Left renal pelvis (tissue), 4 donors: ENCODE results near the gene ITPR2. TPM values are rescaled to one million over a fixed set of nuclear protein-coding genes. Genes with fewer than 3 reads are reported as not detected.
A peak's percentile ranks its signal among the peaks of the same experiment; 100 is the strongest.
"Not testable (repeated sequence)": the region's sequence is repeated elsewhere in the genome, so short reads cannot be mapped to it uniquely, and the experiment has no call there.

Experiments used
- DNase-seq, 4 donors: peaks; one replicate each; pipeline ENCODE4 v3.0.0-alpha.2; 2013; ENCODE audit warnings: low read depth in 4 of 4, low spot score in 3 of 4
- polyA plus RNA-seq, 4 donors: library from polyadenylated mRNA; unstranded; fragments of 120-200 nt; gene quantifications; one replicate each; pipeline ENCODE4 v1.2.1, GENCODE V29; 2013; ENCODE audit not compliant: insufficient read length in 4 of 4

ITPR2 gene
- polyA plus RNA-seq, 4 donors: 11.8 to 16.1 (median 13.2) TPM

DNA sequence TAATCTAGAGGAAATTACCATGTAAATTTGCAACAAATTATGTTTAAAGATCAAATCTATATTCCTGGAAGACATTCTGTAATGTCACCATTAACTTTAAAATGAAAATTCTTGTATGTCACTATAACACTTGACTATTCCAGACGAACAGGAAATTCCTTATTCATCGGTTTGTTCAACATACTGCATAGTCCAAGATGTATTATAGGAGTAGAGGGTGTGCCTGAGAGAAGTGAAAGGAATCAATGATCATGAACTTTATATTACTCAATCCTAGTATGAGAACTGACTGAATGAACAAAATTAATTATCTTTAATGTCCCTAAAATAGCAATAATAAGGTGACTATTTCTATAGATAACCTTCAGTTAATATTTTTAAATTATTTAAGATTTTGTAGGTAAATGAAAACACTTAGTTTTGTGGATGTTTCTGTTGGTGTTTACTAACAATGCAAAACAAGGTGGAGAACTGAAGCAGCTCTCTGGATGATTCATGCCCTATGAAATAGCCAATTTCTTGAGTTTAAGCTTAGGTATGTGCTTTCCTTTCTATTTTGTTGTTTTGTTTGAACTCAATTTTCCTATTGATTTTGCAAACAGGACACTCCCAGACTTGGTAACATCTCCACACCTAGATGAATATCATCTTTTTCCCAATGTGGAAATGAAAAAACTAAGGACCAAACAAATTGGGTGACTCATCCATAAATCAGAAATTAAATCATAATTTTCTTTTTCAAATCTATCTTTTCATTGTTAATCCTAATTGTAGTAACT, 18.2 kb upstream of the ITPR2 start:
- no peak for DNase-seq

DNA sequence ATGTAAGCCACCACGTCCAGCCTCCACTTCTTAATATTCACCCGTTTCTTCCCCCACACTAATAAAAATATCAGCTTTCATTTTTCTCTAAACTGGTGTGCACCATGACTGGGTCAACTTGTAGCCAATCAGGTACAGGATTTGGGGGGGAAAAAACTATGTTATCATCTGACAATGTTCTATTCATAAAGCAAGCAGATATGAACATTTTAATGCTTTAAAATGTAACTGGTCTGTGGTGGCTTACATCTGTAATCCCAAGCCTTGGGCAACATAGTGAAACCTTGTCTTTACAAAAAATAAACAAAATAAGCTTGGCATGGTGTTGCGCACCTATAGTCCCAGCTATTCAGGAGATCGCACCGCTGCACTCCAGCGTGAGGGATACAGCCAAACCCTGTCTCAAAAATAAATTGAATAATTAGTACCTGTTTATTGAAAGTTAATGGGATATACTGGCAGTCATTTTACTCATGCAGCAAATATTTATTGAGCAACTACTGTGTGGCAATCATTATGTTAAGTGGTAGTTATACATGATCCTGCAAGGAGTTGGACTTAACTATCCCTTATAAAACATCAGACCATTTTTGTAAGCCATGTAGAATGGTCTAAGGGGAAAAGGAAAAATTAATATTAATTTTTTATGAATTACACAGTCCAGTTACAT, 15.3 kb upstream of the ITPR2 start:
- DNase-seq: no peak

DNA sequence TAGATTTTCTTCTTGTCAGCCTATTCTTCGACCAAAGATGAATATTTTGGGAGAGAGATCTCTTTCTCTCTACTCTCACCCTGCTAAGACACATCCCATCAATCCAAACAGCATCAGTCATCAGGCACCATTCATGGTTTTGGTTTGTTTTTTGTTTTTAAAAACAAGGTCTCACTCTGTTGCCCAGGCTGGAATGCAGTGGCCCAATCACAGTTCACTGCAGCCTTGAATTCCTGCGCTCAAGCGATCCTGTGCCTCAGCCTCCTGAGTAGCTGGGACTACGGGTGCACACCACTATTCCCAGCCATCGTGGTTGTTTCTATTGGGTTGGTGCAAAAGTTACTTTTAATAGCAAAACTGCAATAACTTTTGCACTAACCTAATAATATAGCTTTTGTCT, 14.4 kb upstream of the ITPR2 start:
- no peak for DNase-seq

DNA sequence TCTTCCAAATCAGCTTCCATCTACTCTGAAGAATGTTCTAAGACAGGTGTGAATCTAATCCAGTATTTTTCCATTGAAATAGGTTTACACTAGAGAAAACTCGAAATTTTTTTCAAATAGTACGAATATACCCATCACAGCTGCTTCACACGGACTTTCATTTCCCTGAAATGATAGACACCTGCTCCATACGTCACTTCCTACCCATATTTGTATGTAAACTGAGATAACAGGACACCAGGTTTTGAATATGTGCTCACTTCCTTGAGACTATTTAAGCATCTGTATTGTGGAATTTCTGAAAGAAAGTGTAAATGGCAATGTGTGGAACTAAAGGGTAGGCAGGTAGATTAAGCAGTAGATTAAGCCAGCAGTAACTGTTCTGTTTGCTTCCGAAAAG, 13.4 kb upstream of the ITPR2 start:
- no peak for DNase-seq

DNA sequence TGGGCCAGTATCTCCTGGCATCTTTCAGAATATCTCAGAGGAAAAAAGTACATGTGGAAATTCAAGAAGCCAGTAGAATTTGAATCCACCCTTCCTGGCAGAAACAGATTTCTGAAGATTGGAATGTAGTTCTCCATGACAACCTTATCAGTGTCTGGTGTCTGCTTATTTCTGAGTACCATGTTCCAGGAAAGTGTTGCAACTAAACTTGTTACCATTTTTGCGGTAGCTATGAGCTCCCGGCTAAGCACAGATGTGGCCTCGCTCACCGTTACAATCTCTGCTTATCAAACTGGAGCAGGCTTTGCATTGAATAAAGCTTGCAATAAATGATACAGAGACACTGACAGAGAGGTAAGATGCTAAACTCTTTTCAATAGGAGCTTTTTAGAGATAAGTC, 13.0 kb upstream of the ITPR2 start:
- no peak for DNase-seq

DNA sequence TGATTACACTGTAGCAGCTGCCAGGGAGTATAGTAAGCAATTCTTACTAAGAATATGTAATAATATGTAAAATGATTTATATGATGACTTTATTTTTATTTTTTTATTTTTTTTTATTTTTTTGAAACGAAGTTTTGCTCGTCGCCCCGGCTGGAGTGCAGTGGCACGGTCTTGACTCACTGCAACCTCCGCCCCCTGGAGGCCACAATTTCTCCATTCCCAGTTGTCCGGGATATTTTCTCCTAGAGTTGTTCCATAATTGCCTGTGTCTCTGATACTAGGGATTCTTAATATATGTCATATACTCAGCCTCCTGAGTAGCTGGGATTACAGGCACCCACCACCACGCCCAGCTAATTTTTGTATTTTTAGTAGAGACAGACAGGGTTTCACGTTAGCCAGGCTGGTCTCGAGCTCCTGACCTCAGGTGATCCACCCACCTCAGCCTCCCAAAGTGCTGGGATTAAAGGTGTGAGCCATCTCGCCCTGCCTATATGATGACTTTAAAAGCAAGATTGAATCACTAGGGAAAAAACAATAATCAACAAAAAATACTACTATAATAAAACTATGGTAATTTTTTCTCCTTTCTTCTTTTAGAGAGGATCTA, 12.2 kb upstream of the ITPR2 start:
- DNase-seq: no peak

DNA sequence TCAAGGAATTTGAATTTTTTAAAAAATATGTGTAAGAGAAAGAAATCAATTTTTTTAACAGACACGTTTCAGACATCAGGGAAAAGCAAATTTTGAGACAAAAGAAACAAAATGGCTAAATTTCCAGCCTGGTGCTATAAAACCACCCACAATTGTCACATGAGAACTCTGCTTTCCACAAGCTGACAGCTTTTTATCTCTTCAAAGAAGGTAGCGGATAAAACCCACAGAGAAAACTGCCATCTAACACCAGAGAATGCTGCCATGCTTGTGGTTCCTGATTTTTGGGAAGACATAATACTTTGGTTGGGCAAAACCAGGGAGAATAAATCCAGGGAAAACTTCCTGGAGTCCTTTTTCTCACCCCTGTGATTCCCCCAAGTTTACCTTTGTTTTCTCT, 10.3 kb upstream of the ITPR2 start:
- DNase-seq: no peak

DNA sequence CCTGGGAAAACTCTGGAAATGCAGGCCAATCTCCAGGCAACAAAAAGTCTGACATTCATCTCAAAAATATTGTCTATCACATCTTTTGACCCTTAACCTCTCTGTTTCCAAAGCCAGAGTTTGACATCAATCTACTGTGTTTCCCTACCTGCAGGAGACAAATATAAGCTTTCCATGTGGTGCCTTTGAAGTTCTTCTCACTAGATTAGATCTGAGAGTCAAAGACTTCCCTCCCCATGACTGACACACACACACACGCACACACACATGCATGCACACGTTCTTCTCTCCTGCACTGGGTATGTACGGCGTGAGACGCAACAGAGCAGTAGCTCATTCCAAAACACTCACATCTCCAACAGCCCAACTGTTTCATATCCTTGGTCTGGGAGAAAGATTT, 8.1 kb upstream of the ITPR2 start:
- no peak for DNase-seq

DNA sequence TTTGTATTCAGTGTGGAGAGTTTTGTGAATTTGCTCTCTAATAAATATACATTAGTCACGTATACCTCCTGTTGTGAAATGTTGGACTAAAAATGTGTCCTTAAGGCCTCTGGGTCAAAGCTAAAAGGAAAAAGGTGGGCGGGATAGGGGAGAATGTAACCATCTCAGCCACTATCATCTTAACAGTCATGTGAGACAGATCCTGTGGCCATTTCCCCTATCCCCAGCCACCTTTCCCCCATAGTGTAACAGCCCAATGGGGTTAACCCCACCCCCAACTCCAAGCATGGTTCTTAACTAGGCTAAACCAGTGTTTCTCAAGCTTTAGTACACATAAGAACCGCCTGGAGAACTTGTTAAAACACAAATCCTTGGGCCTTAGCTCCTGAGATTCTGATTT, 6.5 kb upstream of the ITPR2 start:
- DNase-seq: no peak

DNA sequence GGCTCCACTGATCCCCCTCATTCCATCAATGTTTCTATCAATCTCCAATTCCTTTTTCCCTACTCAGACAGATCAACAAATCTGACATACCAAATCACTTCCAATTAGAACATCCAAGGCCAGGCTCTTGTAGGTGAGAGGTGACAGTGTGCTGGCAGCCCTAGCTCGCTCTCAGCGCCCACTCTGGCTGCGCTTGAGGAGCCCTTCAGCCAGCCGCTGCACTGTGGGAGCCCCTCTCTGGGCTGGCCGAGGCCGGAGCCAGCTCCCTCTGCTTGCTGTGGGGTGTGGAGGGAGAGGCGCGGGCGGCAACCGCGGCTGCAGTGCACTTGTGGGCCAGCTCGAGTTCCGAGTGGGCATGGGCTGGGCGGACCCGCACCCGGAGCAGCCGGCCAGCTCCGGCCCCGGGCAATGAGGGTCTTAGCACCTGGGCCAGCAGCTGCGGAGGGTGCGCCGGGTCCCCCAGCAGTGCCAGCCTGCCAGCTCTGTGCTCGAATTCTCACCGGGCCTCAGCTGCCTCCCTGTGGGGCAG, 6.0 kb upstream of the ITPR2 start:
- no peak for DNase-seq

DNA sequence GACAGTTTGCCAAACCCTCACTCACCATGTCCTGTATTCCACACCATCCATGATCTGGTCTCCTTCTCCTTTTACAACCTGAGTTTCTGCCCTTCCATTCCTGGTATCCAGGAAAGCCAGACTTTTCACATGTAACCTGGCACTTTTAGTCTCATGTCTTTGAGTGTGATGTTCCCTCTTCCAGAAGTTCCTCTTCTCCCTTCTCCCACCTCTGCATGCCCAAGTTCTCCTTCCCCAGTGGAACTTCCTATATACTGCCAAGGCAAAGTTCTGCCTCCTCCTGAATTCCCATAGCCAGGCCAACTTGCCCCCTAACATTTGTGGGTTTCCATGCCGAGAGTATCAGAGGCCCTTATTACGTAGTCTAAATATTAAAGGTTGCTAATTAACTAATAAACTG, 3.2 kb upstream of the ITPR2 start:
- DNase-seq: no peak

DNA sequence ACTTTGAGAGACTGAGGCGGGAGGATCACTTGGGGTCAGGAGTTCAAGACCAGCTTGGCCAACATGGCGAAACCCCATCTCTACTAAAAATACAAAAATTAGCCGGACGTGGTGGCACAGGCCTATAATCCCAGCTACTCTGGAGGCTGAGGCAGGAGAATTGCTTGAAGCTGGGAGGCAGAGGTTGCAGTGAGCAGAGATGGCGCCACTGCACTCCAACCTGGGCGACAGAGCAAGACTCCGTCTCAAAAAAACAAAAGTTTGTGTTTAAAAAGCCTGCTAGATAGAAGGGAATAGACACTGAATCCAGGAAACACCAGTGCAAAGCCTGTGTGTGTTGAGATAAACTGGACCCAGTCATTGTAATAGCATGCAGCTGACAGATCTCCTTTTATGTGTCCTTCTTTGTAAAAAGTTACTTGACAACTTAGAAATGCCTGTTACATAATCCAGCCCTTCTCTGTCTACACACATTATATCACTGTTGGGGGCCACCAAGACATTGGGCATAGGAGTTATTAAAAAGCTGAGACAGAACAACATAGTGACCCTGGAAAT, 1.6 kb upstream of the ITPR2 start:
- DNase-seq: not testable (repeated sequence)

DNA sequence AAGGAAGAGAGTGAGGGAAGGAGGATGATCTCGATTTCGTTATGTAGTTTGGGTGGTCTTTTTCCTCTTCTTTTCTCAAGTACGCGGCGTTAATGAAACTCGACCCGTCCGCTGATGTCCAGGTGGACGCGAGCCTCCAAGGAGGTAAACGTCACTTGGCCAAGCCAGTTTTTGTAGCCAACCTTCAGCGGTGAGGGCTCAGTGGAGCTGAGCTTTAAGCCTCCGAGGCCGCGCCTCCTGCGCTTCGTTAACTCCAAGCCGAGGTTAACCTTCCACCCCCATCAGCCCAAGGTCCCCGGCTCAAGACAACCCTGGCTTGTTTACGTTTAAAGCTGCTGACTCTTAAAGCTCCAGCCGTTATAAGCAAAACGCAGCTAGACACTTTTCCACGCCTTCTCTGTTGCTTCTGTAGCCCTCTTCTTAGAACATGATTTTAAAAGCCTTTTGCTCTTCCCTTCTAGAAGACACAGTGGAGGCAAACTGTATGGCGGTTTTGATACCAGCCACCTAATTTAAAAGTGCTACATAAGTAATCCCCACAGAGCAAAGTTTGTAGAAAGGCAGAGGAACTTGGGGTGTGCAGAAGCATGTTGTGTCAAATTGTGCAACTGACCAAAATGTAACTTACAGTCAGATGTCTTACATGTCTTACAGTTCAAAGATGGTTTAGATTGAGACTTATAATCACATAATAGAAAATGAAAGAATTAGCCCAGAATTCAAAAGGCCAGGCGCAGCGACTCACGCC, 923 bp upstream of the ITPR2 start:
- peak; percentile 46 to 59 (median 52) for DNase-seq

DNA sequence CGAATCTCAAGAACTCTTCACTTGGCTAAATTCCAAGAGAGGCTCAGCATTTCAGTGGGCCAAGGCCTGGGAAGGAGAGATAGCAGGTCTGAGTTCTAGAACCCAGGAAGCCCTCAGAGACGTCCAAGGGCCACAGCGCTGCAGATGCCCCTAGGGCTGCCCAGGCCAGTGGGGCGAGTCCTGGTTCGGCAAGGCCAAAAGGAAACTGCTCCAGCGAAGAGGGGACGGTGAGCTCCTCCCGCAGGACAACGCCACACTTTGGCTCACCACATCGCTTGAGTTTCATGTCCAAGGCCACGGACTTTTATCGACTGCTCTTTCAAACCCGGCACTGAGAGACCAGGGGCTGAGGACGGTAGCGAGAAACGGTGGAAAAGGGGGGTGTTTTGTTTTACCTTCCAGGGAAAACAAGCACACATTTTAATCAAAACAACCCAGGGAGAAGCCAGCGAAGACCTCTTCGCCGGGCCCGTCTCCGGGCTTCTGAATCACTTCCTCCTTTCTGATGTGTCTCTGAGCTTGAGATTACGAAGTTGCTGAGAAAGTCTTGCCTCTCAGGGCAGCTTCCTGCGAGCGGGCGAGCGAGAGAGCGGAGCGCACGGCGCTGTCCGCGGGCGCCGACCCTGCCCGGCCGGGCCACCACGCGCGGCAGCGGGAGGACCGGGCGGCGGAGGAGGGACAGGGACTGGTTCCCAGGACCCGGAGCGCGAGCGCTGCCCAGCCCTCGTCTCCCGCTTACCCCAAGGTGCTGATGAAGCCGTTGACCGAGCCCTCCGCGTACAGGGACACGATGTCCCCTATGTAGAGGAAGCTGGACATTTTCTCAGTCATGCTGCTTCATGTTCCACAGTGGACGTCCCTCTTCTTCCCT, 808 bp downstream of the ITPR2 start:
- peak; percentile 32 to 54 (median 40) for DNase-seq

DNA sequence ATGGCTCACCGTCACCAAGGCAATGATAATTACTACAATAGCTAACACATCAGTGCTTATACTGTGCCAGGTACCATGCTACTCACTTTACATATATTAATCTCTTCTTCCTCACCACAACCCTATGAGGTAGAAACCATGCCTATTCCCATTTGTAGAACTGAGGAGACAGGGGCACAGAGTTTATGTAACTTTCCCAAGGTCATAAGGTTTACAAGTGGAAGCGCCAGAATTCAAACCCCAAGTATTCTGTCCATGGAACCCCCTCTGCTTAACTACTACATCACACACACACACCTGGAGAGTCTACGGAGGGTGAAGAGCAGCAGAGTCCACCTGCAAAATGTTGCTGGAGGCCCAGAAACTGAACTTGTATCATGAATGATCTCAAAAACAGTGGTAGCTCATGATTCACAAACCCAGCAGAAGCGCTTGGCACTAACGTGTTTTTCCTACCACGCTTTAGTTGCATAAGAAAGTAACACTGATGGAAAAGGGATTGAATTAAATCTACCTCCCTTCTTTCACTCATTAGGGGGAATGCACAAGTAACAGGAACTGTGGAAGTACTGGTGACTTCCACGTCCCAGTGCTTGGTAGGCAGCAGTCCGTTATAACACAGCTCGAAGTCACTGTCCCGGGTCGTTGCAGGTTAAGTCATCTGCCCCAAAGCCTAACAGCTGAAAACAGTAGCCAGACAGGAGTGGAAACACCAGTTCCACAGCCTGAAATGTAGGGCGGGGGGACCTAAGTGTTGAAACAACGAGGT, 2.0 kb downstream of the ITPR2 start:
- DNase-seq: no peak

DNA sequence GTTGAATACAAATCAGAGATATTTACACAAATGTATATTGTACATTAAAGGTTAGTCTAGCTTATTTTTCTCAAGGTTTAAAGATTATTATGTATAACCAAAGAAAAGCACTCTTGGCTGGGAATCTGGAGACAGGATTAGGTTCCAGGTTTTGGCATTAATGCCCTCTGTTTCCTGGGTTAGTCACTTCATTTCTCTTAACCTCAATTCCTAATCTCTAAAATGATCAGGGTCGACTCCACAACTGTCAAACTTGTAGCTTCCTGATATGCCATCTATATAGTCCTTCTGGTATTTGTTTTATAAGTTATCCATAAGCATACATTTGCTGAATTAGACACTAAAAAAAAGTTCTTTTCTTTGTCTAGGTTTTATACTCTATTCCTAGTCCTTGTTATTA, 2.6 kb downstream of the ITPR2 start:
- no peak for DNase-seq

DNA sequence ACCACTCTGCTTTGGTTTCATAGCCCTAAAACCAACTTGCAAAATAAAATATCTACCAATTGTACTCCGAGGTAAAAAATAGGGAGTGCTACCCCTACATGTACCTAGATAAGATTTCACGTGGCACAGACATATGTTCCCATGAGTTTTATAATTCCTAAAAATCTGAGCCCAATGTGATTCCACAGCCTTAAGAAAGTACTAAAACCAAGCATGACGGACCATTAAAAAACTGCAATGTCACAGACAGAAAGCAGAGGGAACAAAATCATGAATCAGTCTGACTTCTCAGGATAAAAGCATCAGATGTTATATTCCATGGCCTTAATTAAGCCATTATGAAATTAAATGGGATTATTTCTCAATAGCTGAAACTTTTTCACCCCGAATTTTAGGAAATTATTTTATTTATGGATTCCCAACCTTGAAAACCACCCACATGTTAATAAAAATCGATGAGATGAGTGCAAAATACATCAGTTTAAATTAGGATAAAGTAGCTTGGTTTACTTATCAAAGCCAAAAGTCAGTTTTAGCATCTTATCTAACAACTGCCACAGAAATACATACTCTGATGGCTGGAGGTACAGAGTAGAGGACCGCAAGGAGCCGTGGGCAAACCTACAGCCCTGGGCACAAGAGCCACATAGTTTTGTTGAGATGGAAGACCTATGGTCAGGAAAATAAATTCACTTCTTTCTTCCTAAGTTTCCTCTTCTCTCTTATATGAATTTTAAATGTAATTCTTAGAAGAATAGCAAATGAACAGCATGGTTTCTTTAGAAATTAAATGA, 4.5 kb downstream of the ITPR2 start:
- no peak for DNase-seq

DNA sequence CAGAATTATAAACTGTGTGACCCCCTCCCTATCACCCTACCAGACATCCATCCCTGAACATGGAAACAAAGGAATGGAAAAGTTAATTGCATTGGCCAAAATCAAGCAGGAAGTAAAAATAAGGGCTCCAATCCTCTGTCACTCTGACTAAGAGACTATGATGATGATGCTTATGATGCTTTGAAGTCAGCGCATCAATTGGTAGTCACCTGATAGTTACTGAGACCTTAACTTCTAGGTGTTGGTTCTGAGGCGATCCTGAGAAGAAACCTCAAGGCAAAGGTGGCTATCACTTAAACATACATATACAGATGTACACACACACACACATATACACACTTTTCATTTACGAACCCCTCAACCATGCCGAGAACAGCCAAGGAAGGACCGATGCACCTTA, 6.6 kb downstream of the ITPR2 start:
- DNase-seq: no peak
